Measurements from ENCODE around the gene PRDM7. TPM values are rescaled to one million over a fixed set of nuclear protein-coding genes. Genes with fewer than 3 reads are reported as not detected.
"Not testable (repeated sequence)": the region's sequence is repeated elsewhere in the genome, so short reads cannot be mapped to it uniquely, and the experiment has no call there.

The PRDM7 gene
- total and polyA plus RNA-seq, 2 donors (not counting 1 experiment from before 2014, with no cell fraction given) = not detected

GRCh38 chr16:90097010-90097684 lies 20.0 kb upstream of the PRDM7 start:
- H3K4me1 Mint-ChIP-seq; H3K79me2 ChIP-seq (ENCODE audit: control insufficient read depth, insufficient read depth, low read length); CTCF ChIA-PET; H2AFZ ChIP-seq (ENCODE audit: insufficient read depth, low read depth, low read length, poor library complexity, severe bottlenecking); H3K9me3 ChIP-seq (ENCODE audit: control extremely low read depth in 1 of 3, control insufficient read depth in 2 of 3, insufficient read depth in 1 of 3, low read length in 2 of 3); ATAC-seq (ENCODE audit: low read depth); H3K4me3 Mint-ChIP-seq; intact Hi-C loops (cut with micrococcal nuclease); H3K27ac ChIP-seq (ENCODE audit: low read length in 2 of 2); DNase-seq; H3K4me3 ChIP-seq (ENCODE audit: control extremely low read depth in 1 of 5, extremely low read depth in 1 of 5, insufficient read depth in 1 of 5, low read depth in 2 of 5, low read length in 4 of 5); H3K4me2 ChIP-seq (replicated peaks; ENCODE audit: low read depth, low read length, poor library complexity, severe bottlenecking); H3K36me3 ChIP-seq (replicated peaks in 1 of 2; ENCODE audit: control extremely low read depth in 1 of 2, control insufficient read depth in 1 of 2, extremely low read depth in 1 of 2, insufficient read depth in 2 of 2, low read length in 1 of 2); H4K20me1 ChIP-seq (ENCODE audit: control insufficient read depth, insufficient read depth, low read length, poor library complexity, severe bottlenecking); H3K4me1 ChIP-seq (ENCODE audit: control insufficient read depth in 2 of 2, insufficient read depth in 2 of 2, low read length in 2 of 2); H3K27ac Mint-ChIP-seq; H3K27me3 ChIP-seq (replicated peaks in 1 of 4; ENCODE audit: control extremely low read depth in 1 of 4, control insufficient read depth in 3 of 4, insufficient read depth in 4 of 4, low read length in 3 of 4); POLR2A ChIA-PET; H3K9ac ChIP-seq (ENCODE audit: low read length); H3K27me3 Mint-ChIP-seq; H3K9me3 Mint-ChIP-seq (ENCODE audit: insufficient read depth): not testable (repeated sequence)
- 89% methylated on average over 7 of the region's 9 CpGs for WGBS (ENCODE audit: insufficient coverage)

GRCh38 chr16:90094791-90095190 lies 17.7 kb upstream of the PRDM7 start:
- H3K79me2 ChIP-seq (ENCODE audit: control insufficient read depth, insufficient read depth, low read length); H3K4me1 ChIP-seq (ENCODE audit: control insufficient read depth in 2 of 2, insufficient read depth in 2 of 2, low read length in 2 of 2); ATAC-seq (ENCODE audit: low read depth); H2AFZ ChIP-seq (ENCODE audit: insufficient read depth, low read depth, low read length, poor library complexity, severe bottlenecking); H3K4me3 ChIP-seq (ENCODE audit: control extremely low read depth in 1 of 5, extremely low read depth in 1 of 5, insufficient read depth in 1 of 5, low read depth in 2 of 5, low read length in 4 of 5); intact Hi-C loops (cut with micrococcal nuclease); CTCF ChIA-PET; H3K27me3 ChIP-seq (replicated peaks in 1 of 4; ENCODE audit: control extremely low read depth in 1 of 4, control insufficient read depth in 3 of 4, insufficient read depth in 4 of 4, low read length in 3 of 4); H3K27ac ChIP-seq (ENCODE audit: low read length in 2 of 2); POLR2A ChIA-PET; H3K9me3 ChIP-seq (ENCODE audit: control extremely low read depth in 1 of 3, control insufficient read depth in 2 of 3, insufficient read depth in 1 of 3, low read length in 2 of 3); H3K4me3 Mint-ChIP-seq; H3K27ac Mint-ChIP-seq; H3K36me3 ChIP-seq (replicated peaks in 1 of 2; ENCODE audit: control extremely low read depth in 1 of 2, control insufficient read depth in 1 of 2, extremely low read depth in 1 of 2, insufficient read depth in 2 of 2, low read length in 1 of 2); H3K9ac ChIP-seq (ENCODE audit: low read length); H3K9me3 Mint-ChIP-seq (ENCODE audit: insufficient read depth); DNase-seq; H3K27me3 Mint-ChIP-seq; H4K20me1 ChIP-seq (ENCODE audit: control insufficient read depth, insufficient read depth, low read length, poor library complexity, severe bottlenecking); H3K4me2 ChIP-seq (replicated peaks; ENCODE audit: low read depth, low read length, poor library complexity, severe bottlenecking); H3K4me1 Mint-ChIP-seq: not testable (repeated sequence)
- WGBS (ENCODE audit: insufficient coverage) = 92% methylated on average over 13 of the region's 22 CpGs

- H3K27ac ChIP-seq (ENCODE audit: low read length in 2 of 2); POLR2A ChIA-PET; H3K4me3 Mint-ChIP-seq; H4K20me1 ChIP-seq (ENCODE audit: control insufficient read depth, insufficient read depth, low read length, poor library complexity, severe bottlenecking); CTCF ChIA-PET; H3K4me2 ChIP-seq (replicated peaks; ENCODE audit: low read depth, low read length, poor library complexity, severe bottlenecking); H3K4me1 ChIP-seq (ENCODE audit: control insufficient read depth in 2 of 2, insufficient read depth in 2 of 2, low read length in 2 of 2); H3K27ac Mint-ChIP-seq; H3K27me3 Mint-ChIP-seq; H3K79me2 ChIP-seq (ENCODE audit: control insufficient read depth, insufficient read depth, low read length); intact Hi-C loops (cut with micrococcal nuclease); ATAC-seq (ENCODE audit: low read depth); H3K27me3 ChIP-seq (replicated peaks in 1 of 4; ENCODE audit: control extremely low read depth in 1 of 4, control insufficient read depth in 3 of 4, insufficient read depth in 4 of 4, low read length in 3 of 4); H3K4me1 Mint-ChIP-seq; H3K9ac ChIP-seq (ENCODE audit: low read length); H2AFZ ChIP-seq (ENCODE audit: insufficient read depth, low read depth, low read length, poor library complexity, severe bottlenecking); H3K9me3 ChIP-seq (ENCODE audit: control extremely low read depth in 1 of 3, control insufficient read depth in 2 of 3, insufficient read depth in 1 of 3, low read length in 2 of 3); H3K9me3 Mint-ChIP-seq (ENCODE audit: insufficient read depth); H3K4me3 ChIP-seq (ENCODE audit: control extremely low read depth in 1 of 5, extremely low read depth in 1 of 5, insufficient read depth in 1 of 5, low read depth in 2 of 5, low read length in 4 of 5); H3K36me3 ChIP-seq (replicated peaks in 1 of 2; ENCODE audit: control extremely low read depth in 1 of 2, control insufficient read depth in 1 of 2, extremely low read depth in 1 of 2, insufficient read depth in 2 of 2, low read length in 1 of 2); DNase-seq: not testable (repeated sequence)
- WGBS (ENCODE audit: insufficient coverage) = no CpG with 5 or more reads among the region's 35 CpGs
Observed at GRCh38 chr16:90094296-90094695, 17.2 kb upstream of the PRDM7 start.

GRCh38 chr16:90093799-90094198 lies 16.7 kb upstream of the PRDM7 start:
- H3K4me3 Mint-ChIP-seq; H3K27me3 ChIP-seq (replicated peaks in 1 of 4; ENCODE audit: control extremely low read depth in 1 of 4, control insufficient read depth in 3 of 4, insufficient read depth in 4 of 4, low read length in 3 of 4); intact Hi-C loops (cut with micrococcal nuclease); H3K4me1 ChIP-seq (ENCODE audit: control insufficient read depth in 2 of 2, insufficient read depth in 2 of 2, low read length in 2 of 2); H3K36me3 ChIP-seq (replicated peaks in 1 of 2; ENCODE audit: control extremely low read depth in 1 of 2, control insufficient read depth in 1 of 2, extremely low read depth in 1 of 2, insufficient read depth in 2 of 2, low read length in 1 of 2); CTCF ChIA-PET; H3K4me1 Mint-ChIP-seq; DNase-seq; H2AFZ ChIP-seq (ENCODE audit: insufficient read depth, low read depth, low read length, poor library complexity, severe bottlenecking); H3K27ac ChIP-seq (ENCODE audit: low read length in 2 of 2); H3K9me3 Mint-ChIP-seq (ENCODE audit: insufficient read depth); H3K27me3 Mint-ChIP-seq; POLR2A ChIA-PET; H3K79me2 ChIP-seq (ENCODE audit: control insufficient read depth, insufficient read depth, low read length); H4K20me1 ChIP-seq (ENCODE audit: control insufficient read depth, insufficient read depth, low read length, poor library complexity, severe bottlenecking); H3K9me3 ChIP-seq (ENCODE audit: control extremely low read depth in 1 of 3, control insufficient read depth in 2 of 3, insufficient read depth in 1 of 3, low read length in 2 of 3); H3K4me3 ChIP-seq (ENCODE audit: control extremely low read depth in 1 of 5, extremely low read depth in 1 of 5, insufficient read depth in 1 of 5, low read depth in 2 of 5, low read length in 4 of 5); ATAC-seq (ENCODE audit: low read depth); H3K9ac ChIP-seq (ENCODE audit: low read length); H3K4me2 ChIP-seq (replicated peaks; ENCODE audit: low read depth, low read length, poor library complexity, severe bottlenecking); H3K27ac Mint-ChIP-seq: not testable (repeated sequence)
- 91% methylated on average over 20 of the region's 30 CpGs for WGBS (ENCODE audit: insufficient coverage)

All from B cell (primary cell).